GM12874 (cell line): ENCODE results near the gene KRT34.
"Not testable (repeated sequence)": the region's sequence is repeated elsewhere in the genome, so short reads cannot be mapped to it uniquely, and the experiment has no call there.

Experiments used
- TF ChIP-seq, protein P1 (sequence below): IDR thresholded peaks from 2 replicates; pipeline ENCODE4 v1.5.1; 2011; ENCODE audit warnings: low read depth, mild to moderate bottlenecking, control low read depth, low read length, moderate library complexity; ENCODE audit not compliant: insufficient read depth

The KRT34 gene

DNA sequence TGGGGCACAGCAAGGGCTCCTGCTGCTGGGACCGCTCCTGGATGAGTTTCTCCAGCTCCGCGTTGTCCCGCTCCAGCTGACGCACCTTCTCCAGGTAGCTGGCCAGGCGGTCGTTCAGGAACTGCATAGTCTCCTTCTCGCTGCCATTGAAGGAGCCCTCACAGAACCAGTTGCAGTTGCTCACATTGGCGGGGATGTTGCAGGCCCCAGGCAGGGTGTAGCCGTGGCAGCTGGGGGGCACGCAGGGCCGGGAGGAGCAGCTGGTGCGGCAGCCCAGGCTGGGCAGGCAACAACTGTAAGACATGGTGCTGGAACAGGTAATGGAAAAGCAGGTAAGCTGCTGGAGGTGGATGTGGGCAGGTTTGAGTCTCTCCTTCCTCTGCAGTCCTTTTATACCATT, at the start of gene KRT34:
KRT34 (minus strand) TSS at position 364 of the 400 bp plus-strand sequence; CDS start at position 304, 60 bp downstream.
- TF ChIP-seq, protein P1, sequence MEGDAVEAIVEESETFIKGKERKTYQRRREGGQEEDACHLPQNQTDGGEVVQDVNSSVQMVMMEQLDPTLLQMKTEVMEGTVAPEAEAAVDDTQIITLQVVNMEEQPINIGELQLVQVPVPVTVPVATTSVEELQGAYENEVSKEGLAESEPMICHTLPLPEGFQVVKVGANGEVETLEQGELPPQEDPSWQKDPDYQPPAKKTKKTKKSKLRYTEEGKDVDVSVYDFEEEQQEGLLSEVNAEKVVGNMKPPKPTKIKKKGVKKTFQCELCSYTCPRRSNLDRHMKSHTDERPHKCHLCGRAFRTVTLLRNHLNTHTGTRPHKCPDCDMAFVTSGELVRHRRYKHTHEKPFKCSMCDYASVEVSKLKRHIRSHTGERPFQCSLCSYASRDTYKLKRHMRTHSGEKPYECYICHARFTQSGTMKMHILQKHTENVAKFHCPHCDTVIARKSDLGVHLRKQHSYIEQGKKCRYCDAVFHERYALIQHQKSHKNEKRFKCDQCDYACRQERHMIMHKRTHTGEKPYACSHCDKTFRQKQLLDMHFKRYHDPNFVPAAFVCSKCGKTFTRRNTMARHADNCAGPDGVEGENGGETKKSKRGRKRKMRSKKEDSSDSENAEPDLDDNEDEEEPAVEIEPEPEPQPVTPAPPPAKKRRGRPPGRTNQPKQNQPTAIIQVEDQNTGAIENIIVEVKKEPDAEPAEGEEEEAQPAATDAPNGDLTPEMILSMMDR = not testable (repeated sequence)

DNA sequence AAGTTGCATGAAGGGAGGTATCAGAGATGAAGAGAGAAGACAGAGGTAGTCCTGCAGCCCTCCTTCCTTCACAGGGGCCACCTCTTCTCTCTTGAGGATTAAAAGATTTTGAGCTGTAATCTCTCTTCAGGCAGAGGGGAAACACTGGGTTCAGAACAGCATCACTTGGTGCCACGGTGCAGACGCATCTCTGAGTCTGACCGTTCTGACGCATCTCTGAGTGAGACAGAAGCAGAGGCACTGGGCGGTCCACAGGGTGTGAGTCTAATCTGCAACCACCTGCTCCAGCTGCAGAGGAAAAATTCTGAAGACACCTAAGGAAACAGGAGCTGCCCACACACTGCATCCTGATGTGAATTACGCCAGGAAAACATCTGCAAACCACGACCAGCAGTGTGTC, 47.6 kb upstream of the KRT34 start:
- TF ChIP-seq, protein P1 = no peak

DNA sequence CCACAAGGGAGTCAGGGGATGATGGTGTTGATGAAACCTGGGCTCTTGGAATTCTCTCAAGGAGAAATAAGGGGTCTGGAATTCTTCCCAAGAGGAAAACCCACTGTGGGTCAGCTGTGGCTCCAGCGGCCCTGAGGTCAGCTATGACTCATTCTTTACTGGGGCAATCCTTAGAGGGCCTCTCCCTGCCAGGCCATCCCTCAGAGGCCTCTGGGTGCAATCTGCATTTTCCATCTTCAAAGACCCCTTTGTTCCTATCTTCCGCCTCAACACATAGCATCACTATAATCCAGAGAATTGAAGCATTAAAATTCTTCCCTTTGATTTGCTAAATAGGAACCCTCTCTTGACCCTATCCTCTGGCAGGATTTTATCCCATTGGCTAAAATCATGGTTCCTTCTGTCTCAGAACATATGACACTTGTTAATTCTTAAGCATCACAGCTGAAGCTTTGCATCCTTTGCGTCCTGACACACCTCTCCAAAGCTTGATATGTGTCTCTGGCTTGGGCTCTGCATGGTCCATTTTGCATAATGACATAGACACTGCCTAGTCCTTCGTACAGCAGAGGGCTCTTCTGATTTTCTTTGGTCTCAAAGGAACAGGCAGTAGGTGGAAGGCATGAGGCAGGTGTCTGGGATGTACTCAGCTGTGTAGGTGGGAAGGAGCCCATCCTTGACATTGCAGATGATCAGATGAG, 46.6 kb upstream of the KRT34 start:
- TF ChIP-seq, protein P1 = no peak

DNA sequence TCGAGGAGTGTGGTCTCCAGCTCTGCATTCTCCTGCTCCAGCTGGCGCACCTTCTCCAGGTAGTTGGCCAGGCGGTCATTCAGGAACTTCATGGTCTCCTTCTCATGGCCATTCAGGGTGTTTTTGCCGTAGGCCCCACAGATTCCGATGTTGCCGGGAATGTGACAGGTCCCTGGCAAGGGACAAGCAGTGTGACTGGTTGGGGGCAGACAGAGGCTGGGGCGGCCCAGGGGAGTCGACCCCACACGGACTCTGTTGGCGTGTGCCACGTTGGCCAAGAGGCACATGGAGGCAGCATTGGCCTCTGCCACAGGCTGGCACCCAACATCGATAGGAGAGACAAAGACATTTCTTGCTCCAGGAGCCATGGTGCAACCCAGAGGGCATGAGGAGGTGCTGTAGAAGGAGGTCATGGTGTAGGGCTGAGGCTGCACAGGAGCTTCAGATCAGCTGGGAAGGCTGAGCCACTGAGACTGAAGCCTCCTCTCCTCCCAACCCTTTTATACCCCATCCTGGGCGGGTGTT, 42.1 kb upstream of the KRT34 start, which contains the start of gene KRT37:
KRT37 (minus strand) TSS at position 475 of the 525 bp plus-strand sequence; CDS start at position 413, 62 bp downstream.
- TF ChIP-seq, protein P1 = no peak

DNA sequence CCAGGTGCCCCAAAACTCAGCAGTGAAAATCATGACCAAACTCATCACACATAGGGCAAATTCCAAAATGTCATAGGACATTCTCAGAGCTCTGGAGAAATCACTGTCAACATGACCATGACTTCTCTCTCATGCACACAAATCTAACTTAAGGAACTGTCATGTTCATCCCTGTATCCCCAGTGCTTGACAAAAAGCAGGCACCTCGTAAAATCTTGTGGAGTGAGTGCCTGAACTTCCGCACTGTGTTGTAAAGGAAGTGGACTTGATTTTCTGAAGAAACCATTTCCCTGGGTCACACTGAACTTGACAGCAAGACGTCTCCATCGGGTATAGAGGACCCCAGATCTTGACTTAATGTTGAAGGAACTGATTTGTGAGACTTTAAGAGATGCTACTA, 39.5 kb upstream of the KRT34 start:
- TF ChIP-seq, protein P1 = no peak

DNA sequence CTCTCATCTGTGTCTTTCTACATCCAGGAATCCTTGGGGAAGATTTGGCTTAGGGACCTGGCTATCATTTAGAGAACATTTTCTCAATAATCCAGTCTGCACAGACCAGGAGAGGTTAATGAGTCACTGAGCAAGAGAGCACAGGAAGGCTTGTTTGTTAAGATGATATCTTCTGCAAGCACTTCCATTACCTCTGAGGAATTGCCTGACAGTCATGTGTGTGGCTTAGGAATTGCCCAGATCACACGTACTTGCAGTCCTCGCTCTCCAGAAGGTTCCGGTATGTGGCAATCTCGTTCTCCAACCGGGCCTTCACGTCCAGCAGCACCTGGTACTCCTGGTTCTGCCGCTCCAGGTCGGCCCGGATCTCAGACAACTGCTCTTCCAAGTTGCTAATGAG, 39.0 kb upstream of the KRT34 start:
- TF ChIP-seq, protein P1 = no peak

DNA sequence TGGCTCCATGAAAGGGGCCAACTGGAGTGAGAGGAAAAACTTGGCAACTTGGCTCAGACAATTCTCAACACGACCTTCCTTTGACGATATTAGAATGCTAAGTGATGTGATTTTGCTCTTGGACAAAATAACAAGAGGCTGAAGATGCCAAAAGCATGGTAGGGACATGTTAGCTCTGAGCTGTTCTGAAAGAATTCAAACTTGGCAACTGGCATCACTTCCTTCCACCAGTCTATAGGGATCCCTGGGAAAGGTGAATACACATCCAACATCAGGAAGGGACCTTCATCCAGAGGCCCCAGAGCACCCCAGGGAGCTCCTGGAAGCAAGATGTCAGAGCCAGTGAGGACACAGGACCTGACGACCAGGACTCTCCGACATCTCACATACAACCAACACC, 38.0 kb upstream of the KRT34 start:
- TF ChIP-seq, protein P1 = no peak
